Fibroblast of mammary gland (primary cell): Measurements from ENCODE around the gene ZNF804B.

ENCODE experiments used
- DNase-seq: peaks from one replicate; pipeline ENCODE4 v3.0.0-alpha.2; 2010; ENCODE audit warnings: low read depth
- H3K4me3 ChIP-seq: 2 replicates; pipeline ENCODE4 v1.5.1; 2011; ENCODE audit warnings: low read depth, mild to moderate bottlenecking, low read length, moderate library complexity; ENCODE audit not compliant: control insufficient read depth
- CTCF ChIP-seq: conservative IDR thresholded peaks from 2 replicates; pipeline ENCODE4 v1.5.1; 2011; ENCODE audit warnings: low read depth, low read length, inconsistent platforms; ENCODE audit not compliant: control insufficient read depth, insufficient read depth

Gene ZNF804B

GRCh38 chr7:89077992-89078391, 318.5 kb downstream of the ZNF804B start:
- no peak overlapping the region for H3K4me3 ChIP-seq
- TF ChIP-seq CTCF = no peak
- no peak for DNase-seq

GRCh38 chr7:89085580-89085979, 326.1 kb downstream of the ZNF804B start:
- no peak for TF ChIP-seq CTCF
- H3K4me3 ChIP-seq = no peak overlapping the region

GRCh38 chr7:89091550-89091949, 332.1 kb downstream of the ZNF804B start:
- no peak for DNase-seq

More at GRCh38 chr7:89085580-89085979, 326.1 kb downstream of the ZNF804B start:
- DNase-seq = no peak

GRCh38 chr7:89094269-89094668, 334.8 kb downstream of the ZNF804B start:
- TF ChIP-seq CTCF = no peak
- DNase-seq = no peak
- H3K4me3 ChIP-seq = no peak overlapping the region

More at GRCh38 chr7:89091550-89091949, 332.1 kb downstream of the ZNF804B start:
- no peak for TF ChIP-seq CTCF
- H3K4me3 ChIP-seq = no peak overlapping the region

GRCh38 chr7:89103564-89103963, 344.1 kb downstream of the ZNF804B start:
- TF ChIP-seq CTCF = no peak
- H3K4me3 ChIP-seq = no peak overlapping the region
- no peak for DNase-seq

GRCh38 chr7:89104748-89105685, 345.5 kb downstream of the ZNF804B start:
- TF ChIP-seq CTCF = no peak
- H3K4me3 ChIP-seq = no peak overlapping the region
- DNase-seq = no peak
